HFF-Myc (cell line): ENCODE data around the gene AKR1D1.
"Not testable (repeated sequence)": the region's sequence is repeated elsewhere in the genome, so short reads cannot be mapped to it uniquely, and the experiment has no call there.

Experiments used
- DNase-seq: peaks from one replicate; pipeline ENCODE4 v3.0.0-alpha.2; 2011; ENCODE audit warnings: low read depth; ENCODE audit errors: extremely low read depth
- H3K4me3 ChIP-seq: replicated peaks from 2 replicates; pipeline ENCODE4 v1.5.1; 2011; ENCODE audit warnings: low read depth, mild to moderate bottlenecking, control low read depth, low read length
- CTCF ChIP-seq: IDR thresholded peaks from 2 replicates; pipeline ENCODE4 v1.5.1; 2012; ENCODE audit warnings: mild to moderate bottlenecking, low read depth, low read length, control low read depth; ENCODE audit errors: missing control alignments

The AKR1D1 gene

DNA sequence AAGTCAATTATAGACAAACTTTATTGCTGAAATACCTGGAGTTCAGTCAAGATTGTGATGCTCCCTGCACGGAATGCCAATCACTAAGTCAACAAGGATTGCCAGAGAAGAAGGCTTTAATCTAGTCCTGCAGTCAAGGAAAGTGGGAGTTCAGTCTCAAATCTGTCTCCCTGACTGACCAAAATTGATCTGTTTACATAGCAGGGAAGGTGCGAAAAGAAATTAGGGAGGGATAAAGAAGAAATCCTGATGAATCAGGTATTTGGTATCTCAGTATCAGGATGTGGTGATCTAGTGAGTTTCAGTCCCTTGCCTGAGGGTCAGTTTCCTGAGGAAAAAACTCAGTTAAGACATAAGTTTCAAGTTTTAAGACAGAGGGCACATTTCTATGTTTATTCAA is 2.1 kb upstream of the AKR1D1 start:
- no peak overlapping the region for H3K4me3 ChIP-seq
- no peak for DNase-seq
- TF ChIP-seq CTCF, result no peak

GRCh38 chr7:138074540-138074939 is 1.7 kb upstream of the AKR1D1 start:
- TF ChIP-seq CTCF, result no peak
- no peak overlapping the region for H3K4me3 ChIP-seq
- no peak for DNase-seq

DNA sequence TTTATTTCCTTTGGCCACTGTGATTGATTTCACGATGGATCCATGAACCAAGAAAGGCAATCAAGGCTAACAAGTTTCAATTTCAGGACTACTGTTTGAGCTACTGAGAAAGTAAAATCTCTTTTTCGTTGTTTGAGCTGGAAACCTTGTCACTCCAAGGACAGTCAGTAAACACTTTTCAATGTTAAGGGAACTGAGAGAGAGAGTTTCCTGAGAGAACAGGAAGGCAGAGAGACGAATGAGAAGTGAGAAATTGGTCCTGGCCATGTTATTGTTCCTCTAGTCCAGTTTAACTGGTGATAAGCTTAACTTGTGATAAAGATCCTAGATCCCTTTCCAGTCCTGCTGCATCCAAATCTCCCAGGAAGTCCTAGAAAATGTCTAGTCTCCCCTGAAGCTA is 909 bp upstream of the AKR1D1 start:
- DNase-seq, result no peak
- TF ChIP-seq CTCF, result no peak
- H3K4me3 ChIP-seq, result no peak overlapping the region

- not testable (repeated sequence) for H3K4me3 ChIP-seq, DNase-seq
These were observed 473 bp upstream of the AKR1D1 start for GRCh38 chr7:138075786-138076185.

GRCh38 chr7:138077809-138078208 is 1.6 kb downstream of the AKR1D1 start:
- no peak for DNase-seq
- H3K4me3 ChIP-seq, result no peak overlapping the region
- no peak for TF ChIP-seq CTCF

- no peak for DNase-seq
- no peak overlapping the region for H3K4me3 ChIP-seq
- TF ChIP-seq CTCF, result no peak
These were observed 2.9 kb downstream of the AKR1D1 start for GRCh38 chr7:138079137-138079536.

DNA sequence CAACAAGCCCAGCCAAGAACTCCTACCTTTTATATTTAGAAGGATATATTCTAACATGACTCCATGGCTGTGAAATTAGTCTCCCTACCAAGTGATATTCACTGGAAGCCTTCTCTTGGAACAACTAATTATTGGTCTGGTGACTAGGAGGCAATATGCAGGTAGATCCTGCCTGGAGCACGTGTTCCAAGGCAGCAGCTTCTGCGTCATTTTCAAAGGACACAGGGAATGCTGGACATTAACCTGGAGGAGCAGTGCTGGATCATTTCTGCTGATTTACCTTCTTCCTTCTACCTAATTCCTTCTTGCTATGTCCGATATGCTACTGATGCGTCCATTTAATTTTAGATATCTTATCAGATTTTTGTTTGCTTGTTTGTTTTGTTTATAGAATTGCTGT is 5.6 kb downstream of the AKR1D1 start:
- no peak overlapping the region for H3K4me3 ChIP-seq
- no peak for DNase-seq
- TF ChIP-seq CTCF, result no peak
